Measurements from ENCODE around the gene PRSS35. TPM values are rescaled to one million over a fixed set of nuclear protein-coding genes. Genes with fewer than 3 reads are reported as not detected.

PRSS35 gene
- total RNA-seq, 1 experiment from 2014 or later = 0.18 TPM

Other genes with a start within 250 kb of the PRSS35 start
- gene ME1, start 81.5 kb upstream of the PRSS35 start, total RNA-seq (2014; rRNA removed; shearing (Covaris generic)) = 8.0 and 9.4 TPM in 2 replicates
- gene SNAP91, start 196.6 kb downstream of the PRSS35 start, total RNA-seq (2014; rRNA removed; shearing (Covaris generic)) = 0.05 and 0.08 TPM in 2 replicates

Data from SK-MEL-5 (cell line).